CD4-positive, alpha-beta T cell treated with Interleukin-2 at 100 ng/mL for 4 hours (primary cell): ENCODE data around the gene ZNF747.

Experiments
- DNase-seq: peaks from one replicate; pipeline ENCODE4 v3.0.0-alpha.2; 2020; ENCODE audit warnings: low spot score

ZNF747 gene

GRCh38 chr16:30518552-30518951, 16.1 kb downstream of the ZNF747 start:
- no peak for DNase-seq

DNA sequence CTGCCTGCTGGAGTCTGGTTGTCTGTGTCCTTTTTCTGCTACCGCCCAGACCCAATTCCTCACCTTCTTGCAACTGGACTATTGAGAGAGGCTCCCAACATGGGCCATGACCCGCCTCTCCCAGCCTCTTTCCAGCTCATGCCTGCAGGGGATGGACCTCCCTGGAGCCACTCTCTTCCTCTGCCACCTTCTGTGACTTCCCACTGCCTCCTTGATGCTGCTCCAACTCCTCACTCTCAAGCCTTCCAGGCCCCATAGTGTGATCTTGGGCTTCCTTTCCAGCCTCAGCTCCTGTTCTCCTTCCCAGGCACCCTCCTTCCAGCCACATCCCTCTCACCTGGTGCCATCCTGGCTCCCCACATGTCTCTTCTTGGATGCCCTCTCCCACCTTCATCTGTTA, 19.4 kb downstream of the ZNF747 start:
- no peak for DNase-seq

DNA sequence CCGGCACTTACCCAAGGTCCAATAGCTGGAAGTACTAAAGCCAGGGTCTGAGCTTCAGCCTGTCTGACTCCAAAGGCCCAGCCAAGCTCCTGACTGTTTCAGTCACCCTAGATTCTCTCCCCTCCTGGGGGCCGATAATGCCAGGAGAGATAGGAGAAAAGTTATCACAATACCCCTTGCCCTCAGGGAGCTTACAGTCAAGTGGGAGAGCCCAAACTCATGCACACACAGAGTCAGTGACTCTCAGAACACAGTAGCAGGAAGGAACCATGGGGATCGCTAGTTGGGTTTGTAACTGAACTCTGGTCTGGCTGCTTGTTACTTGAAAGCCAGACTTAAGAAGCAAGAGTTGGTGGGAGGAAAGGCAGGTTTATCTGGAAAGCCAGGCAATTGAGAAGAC, 23.1 kb downstream of the ZNF747 start:
- DNase-seq = no peak

GRCh38 chr16:30510376-30510938, 24.2 kb downstream of the ZNF747 start:
- no peak for DNase-seq

GRCh38 chr16:30509081-30509765, 25.4 kb downstream of the ZNF747 start:
- DNase-seq = no peak

DNA sequence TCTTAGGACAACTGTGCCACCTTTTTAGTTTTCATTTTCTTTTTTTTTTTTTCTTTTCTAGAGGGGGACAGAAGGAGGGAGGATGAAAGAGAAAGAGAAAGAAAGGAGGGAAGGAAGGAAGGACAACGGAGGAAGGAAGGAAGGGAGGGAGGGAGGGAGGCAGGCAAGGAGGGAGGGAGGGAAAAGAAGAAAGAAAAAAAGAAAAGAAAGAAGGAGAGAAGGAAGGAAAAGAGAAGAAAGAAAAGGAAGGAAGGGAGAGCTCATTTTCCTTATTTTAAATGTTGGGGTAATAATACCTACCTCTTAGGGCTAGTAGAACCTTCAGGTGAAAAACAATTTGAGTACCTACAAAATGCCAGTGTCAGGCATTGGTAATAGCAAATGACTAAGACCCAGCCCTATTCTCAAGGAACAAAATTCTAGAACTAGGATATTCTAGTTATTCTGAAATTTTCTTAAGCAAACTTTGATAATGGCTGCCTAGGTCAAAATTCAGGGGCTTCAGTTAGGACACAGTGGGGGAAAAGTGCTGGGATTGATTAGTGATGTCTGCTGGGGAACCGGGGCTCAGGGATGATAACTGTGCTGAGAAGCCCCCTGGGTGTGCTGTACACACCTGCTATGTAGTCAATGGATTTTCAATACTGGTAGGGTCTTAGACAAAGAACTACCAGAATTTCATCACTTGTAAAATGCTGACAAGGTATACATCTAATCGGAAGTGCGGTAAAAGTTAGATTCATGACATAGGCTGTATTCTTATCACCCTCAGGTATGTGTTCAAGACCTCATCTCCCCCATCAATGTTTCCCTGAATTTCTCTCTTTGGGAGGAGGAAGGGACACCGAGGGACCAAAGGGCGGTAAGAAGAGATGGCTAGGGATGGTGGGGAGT, 31.0 kb downstream of the ZNF747 start:
- no peak for DNase-seq

DNA sequence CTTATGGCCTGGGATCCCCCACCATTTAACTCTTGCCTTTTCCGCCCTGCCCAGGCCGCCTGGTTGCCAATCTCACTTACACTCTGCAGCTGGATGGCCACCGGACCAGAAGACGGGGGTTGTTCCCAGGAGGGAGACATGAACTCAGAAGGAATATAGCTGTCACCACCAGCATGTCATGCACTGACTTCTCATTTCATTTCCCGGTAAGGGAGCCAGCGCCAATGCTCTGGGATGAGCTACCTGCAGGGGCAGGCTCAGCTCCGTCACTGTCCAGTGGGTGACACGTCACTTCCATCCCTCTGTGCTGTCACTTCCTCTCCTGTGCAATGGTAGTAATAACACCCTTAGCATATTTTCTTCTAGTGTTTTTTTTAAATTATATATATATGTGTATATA, 35.4 kb downstream of the ZNF747 start:
- DNase-seq = no peak

- DNase-seq = no peak
Observed at GRCh38 chr16:30494709-30495108, 39.9 kb downstream of the ZNF747 start.

GRCh38 chr16:30493941-30494488, 40.6 kb downstream of the ZNF747 start:
- no peak for DNase-seq

DNA sequence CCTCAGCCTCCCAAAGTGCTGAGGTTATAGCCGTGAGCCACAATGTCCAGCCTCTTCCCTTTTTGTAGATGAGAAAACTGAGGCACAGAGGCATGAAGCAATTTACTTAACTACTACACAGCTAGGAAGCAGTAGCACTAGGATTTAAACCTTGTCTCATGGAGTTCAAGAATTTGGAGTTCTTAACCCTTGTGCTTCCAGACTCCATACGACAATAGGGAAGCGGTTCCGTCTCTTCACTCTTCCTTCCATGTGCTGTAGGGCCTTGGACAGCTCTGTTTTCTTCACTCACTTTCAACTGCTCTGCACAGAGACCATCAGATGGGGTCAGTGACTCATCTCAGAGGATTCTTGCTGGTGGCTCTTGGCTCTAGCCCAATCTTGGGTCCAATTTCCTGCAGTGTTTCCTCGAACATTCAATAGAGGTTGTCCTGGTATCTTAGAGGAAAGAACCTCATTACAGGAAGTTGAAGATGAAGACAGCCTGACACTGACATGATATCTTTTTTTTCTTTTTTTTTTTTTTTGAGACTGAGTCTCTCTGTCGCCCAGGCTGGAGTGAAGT, 42.8 kb downstream of the ZNF747 start:
- DNase-seq = peak; percentile 60

GRCh38 chr16:30491229-30491628, 43.4 kb downstream of the ZNF747 start:
- DNase-seq = no peak

- DNase-seq = no peak
Observed at GRCh38 chr16:30490210-30490609, 44.4 kb downstream of the ZNF747 start.

DNA sequence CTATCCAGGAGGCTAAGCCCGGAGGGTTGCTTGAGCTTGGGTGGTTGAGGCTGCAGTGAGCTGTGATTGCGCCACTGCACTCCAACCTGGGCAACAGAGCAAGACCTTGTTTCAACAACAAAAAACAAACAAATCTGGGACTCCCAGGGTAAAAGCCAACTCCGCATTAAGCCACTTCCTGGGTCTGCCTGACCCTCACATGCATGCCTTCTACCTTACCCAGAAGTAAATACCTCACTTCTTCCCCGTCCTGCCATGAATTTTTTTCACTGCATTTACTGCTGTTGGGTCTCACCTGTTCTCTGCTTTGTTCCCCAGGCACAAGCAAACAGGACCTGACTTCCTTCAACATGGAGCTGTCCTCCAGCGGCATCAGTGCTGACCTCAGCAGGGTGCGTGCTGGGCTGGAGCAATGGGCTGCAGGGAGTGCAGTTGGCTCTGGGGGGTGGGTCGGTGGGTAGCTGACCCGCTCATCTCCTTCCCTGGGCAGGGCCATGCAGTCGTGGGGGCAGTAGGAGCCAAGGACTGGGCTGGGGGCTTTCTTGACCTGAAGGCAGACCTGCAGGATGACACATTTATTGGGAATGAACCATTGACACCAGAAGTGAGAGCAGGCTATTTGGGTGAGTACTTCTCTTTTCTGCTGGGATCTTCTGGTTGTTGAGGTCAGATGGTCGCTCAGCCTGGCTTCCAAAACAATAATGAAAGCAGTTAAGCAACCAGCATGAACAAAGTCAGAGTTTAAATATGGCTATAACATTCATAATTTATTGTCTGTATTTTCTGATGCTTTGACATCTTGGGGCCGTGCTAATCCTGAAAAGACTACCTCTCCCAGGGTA, 45.7 kb downstream of the ZNF747 start:
- DNase-seq = no peak

DNA sequence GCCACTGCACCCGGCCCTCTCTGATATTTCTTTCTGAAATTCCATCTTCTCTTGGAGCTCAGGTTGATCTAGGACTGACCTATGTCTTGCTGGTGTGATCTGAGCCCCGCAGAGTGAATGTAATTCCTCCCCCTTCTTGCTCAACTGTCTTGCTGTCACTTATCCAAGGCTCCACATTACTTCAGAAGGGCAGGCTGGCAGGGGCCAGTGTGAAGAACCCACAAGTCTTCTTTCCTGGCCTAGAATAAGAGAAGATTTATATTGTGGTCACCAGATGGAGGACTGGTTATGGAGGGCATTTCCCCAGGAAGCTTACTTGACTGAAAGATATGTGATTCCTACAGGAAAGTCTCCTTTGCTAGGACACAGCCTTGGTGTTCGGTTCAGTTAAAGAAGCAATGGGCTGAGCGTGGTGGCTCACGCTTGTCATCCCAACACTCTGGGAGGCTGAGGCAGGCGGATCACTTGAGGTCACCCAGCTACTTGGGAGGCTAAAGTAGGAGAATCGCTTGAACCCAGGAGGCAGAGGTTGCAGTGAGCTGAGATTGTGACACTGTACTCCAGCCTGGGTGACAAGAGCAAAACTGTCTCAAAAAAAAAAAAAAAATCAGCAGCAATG, 48.7 kb downstream of the ZNF747 start:
- DNase-seq = no peak

DNA sequence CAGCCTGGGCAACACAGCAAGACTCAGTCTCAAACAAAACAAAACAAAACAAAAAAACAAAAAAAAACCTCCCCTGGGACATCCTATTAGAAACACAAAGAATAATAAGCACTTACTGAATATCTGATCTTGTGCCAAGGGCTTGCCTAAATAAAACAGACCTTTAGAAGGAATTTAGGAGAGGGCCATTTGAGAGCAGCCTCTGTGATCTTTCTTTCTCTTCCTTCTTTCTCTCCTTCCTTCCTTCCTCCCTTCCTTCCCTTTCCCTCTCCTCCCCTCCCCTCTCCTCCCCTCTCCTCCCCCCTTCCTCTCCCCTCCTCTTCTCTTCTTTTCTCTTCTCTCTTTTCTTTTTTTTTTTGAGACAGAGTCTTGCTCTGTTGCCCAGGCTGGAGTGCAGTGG, 49.8 kb downstream of the ZNF747 start:
- no peak for DNase-seq

- peak; percentile 42 for DNase-seq
Observed at GRCh38 chr16:30482366-30482765, 52.3 kb downstream of the ZNF747 start.

GRCh38 chr16:30481381-30481780, 53.3 kb downstream of the ZNF747 start:
- DNase-seq = no peak
